ENCODE measurements around the gene PTK7. TPM values are rescaled to one million over a fixed set of nuclear protein-coding genes. Genes with fewer than 3 reads are reported as not detected.

Gene PTK7
- total and polyA plus RNA-seq, 2 experiments from 2014 or later, result 46.1 to 147 TPM

DNA sequence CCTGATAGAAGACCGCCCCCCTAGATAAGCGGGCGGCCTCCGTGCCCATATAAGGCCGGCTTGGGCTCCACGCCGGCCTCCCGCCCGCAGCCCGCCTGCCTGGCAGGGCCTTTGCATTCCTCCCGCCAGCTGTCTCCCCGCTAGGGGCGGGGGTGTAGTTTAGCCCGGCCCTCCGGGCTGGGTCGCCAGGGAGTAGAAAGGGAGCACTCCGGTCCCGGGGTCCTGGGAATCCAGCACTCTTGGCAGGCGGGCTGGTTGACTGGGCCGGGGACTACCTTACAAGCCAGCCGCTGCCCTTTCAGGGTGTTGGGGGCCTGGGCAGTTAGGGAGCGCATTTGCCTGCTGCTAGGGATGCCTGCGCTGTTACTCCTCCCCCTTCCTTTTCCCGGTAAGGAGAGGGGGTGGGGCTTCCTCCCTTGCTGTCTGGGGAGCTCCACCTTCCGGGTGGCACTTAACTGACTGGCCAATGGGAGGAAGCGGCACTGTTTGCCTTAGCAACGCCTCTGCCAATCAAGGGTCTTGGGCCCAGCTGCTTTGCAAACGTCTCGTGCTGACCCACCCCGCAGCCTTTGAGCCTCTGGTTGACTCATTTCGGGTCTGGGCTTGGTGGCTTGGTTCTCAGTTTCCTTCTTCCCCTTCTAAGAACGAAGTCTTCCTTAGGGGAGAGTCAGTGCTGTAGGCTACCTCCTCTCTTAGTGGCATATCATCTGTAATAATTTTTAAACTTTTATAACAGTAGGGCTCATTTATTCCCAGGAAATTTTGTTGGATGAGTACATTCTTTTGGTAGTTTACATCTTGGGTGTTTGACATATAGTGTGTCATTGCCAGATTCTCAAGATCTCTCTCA, 98.4 kb downstream of the PTK7 start:
- H2AFZ ChIP-seq, result no peak overlapping the region
- peaks cover 9% of the 10 kb centered on the region for H3K27me3 ChIP-seq (ENCODE audit: insufficient read depth)
- H3K79me2 ChIP-seq (replicated peaks; ENCODE audit: insufficient read depth), result peaks cover 32% of the 10 kb centered on the region

More for the DNA sequence above, 98.4 kb downstream of the PTK7 start:
- Histone ChIP-seq H3K4me1 (ENCODE audit: insufficient read depth) (peaks cover 14% of the 10 kb centered on the region), H4K20me1 (replicated peaks; ENCODE audit: insufficient read depth) (peaks cover 19% of the 10 kb centered on the region), H3K4me3 (peak overlapping the region; percentile 91), H3K4me2 (peak overlapping the region; percentile 91), H3F3A (replicated peaks; ENCODE audit: low read depth) (peaks cover 11% of the 10 kb centered on the region), H3K9me2 (ENCODE audit: insufficient read depth) (no peaks in the 10 kb centered on the region), H3K27ac (ENCODE audit: low read depth) (peak overlapping the region; percentile 50), H3K36me3 (ENCODE audit: insufficient read depth) (peaks cover 29% of the 10 kb centered on the region)
- peaks cover 28% of the 10 kb centered on the region for H3K27me3 Mint-ChIP-seq (ENCODE audit: insufficient read depth, low read depth, poor library complexity)
- DNase-seq (ENCODE audit: low spot score) (peak; percentile 99), ATAC-seq (peak; percentile 56)
- H3K4me1 Mint-ChIP-seq, result peaks cover 32% of the 10 kb centered on the region
- peaks cover 2% of the 10 kb centered on the region; the same call in 2 of the 3 replicates for H3K9me3 Mint-ChIP-seq
- peaks cover 61% of the 10 kb centered on the region for H3K36me3 Mint-ChIP-seq (ENCODE audit: low read depth)
- H3K4me3 Mint-ChIP-seq, result peak overlapping the region; percentile 88
- TF ChIP-seq REST (IDR thresholded peaks at IDR 0.05; ENCODE audit: unreplicated experiment) (no peak), EZH2phosphoT487 (IDR thresholded peaks at IDR 0.05; ENCODE audit: unreplicated experiment) (no peak), CTCF (conservative IDR thresholded peaks at IDR 0.05; ENCODE audit: low read depth in 2 of 2) (no peak), NANOG (IDR thresholded peaks at IDR 0.05; ENCODE audit: borderline replicate concordance) (no peak), JUNB (IDR thresholded peaks at IDR 0.05; ENCODE audit: unreplicated experiment) (no peak), POLR2AphosphoS5 (IDR thresholded peaks at IDR 0.05; ENCODE audit: low read depth) (no peak; the same call in 1 of the 2 replicates), CREB1 (CRISPR knock-in tag; IDR thresholded peaks at IDR 0.05; ENCODE audit: low read depth) (no peak), EZH2 (IDR thresholded peaks at IDR 0.05; ENCODE audit: low read depth, unreplicated experiment) (no peak), ZNF331 (CRISPR knock-in tag; IDR thresholded peaks at IDR 0.05; ENCODE audit: low read depth) (no peak), STAT1 (IDR thresholded peaks at IDR 0.05; ENCODE audit: unreplicated experiment) (no peak), ZNF114 (CRISPR knock-in tag; IDR thresholded peaks at IDR 0.05) (no peak)
- TF ChIP-seq, protein P1, sequence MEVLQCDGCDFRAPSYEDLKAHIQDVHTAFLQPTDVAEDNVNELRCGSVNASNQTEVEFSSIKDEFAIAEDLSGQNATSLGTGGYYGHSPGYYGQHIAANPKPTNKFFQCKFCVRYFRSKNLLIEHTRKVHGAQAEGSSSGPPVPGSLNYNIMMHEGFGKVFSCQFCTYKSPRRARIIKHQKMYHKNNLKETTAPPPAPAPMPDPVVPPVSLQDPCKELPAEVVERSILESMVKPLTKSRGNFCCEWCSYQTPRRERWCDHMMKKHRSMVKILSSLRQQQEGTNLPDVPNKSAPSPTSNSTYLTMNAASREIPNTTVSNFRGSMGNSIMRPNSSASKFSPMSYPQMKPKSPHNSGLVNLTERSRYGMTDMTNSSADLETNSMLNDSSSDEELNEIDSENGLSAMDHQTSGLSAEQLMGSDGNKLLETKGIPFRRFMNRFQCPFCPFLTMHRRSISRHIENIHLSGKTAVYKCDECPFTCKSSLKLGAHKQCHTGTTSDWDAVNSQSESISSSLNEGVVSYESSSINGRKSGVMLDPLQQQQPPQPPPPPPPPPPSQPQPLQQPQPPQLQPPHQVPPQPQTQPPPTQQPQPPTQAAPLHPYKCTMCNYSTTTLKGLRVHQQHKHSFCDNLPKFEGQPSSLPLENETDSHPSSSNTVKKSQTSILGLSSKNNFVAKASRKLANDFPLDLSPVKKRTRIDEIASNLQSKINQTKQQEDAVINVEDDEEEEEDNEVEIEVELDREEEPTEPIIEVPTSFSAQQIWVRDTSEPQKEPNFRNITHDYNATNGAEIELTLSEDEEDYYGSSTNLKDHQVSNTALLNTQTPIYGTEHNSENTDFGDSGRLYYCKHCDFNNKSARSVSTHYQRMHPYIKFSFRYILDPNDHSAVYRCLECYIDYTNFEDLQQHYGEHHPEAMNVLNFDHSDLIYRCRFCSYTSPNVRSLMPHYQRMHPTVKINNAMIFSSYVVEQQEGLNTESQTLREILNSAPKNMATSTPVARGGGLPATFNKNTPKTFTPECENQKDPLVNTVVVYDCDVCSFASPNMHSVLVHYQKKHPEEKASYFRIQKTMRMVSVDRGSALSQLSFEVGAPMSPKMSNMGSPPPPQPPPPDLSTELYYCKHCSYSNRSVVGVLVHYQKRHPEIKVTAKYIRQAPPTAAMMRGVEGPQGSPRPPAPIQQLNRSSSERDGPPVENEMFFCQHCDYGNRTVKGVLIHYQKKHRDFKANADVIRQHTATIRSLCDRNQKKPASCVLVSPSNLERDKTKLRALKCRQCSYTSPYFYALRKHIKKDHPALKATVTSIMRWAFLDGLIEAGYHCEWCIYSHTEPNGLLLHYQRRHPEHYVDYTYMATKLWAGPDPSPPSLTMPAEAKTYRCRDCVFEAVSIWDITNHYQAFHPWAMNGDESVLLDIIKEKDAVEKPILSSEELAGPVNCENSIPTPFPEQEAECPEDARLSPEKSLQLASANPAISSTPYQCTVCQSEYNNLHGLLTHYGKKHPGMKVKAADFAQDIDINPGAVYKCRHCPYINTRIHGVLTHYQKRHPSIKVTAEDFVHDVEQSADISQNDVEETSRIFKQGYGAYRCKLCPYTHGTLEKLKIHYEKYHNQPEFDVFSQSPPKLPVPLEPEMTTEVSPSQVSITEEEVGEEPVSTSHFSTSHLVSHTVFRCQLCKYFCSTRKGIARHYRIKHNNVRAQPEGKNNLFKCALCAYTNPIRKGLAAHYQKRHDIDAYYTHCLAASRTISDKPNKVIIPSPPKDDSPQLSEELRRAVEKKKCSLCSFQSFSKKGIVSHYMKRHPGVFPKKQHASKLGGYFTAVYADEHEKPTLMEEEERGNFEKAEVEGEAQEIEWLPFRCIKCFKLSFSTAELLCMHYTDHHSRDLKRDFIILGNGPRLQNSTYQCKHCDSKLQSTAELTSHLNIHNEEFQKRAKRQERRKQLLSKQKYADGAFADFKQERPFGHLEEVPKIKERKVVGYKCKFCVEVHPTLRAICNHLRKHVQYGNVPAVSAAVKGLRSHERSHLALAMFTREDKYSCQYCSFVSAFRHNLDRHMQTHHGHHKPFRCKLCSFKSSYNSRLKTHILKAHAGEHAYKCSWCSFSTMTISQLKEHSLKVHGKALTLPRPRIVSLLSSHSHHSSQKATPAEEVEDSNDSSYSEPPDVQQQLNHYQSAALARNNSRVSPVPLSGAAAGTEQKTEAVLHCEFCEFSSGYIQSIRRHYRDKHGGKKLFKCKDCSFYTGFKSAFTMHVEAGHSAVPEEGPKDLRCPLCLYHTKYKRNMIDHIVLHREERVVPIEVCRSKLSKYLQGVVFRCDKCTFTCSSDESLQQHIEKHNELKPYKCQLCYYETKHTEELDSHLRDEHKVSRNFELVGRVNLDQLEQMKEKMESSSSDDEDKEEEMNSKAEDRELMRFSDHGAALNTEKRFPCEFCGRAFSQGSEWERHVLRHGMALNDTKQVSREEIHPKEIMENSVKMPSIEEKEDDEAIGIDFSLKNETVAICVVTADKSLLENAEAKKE (CRISPR knock-in tag; IDR thresholded peaks at IDR 0.05), result no peak
- TF ChIP-seq, protein P2, sequence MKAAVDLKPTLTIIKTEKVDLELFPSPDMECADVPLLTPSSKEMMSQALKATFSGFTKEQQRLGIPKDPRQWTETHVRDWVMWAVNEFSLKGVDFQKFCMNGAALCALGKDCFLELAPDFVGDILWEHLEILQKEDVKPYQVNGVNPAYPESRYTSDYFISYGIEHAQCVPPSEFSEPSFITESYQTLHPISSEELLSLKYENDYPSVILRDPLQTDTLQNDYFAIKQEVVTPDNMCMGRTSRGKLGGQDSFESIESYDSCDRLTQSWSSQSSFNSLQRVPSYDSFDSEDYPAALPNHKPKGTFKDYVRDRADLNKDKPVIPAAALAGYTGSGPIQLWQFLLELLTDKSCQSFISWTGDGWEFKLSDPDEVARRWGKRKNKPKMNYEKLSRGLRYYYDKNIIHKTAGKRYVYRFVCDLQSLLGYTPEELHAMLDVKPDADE (IDR thresholded peaks at IDR 0.05), result no peak
- peak overlapping the region; percentile 94; the same call in 1 of the 2 replicates for H3K27ac Mint-ChIP-seq

Measured in GM23338 (cell line).